GM21576 (cell line): ENCODE results near the gene YIPF3.
"Not testable (repeated sequence)": the region's sequence is repeated elsewhere in the genome, so short reads cannot be mapped to it uniquely, and the experiment has no call there.

Source experiments
- ATAC-seq: cut with Tn5 transposase; IDR thresholded peaks from one replicate; pipeline ENCODE4 v1.9.1; 2021; ENCODE audit warnings: mild to moderate bottlenecking, moderate library complexity; ENCODE audit not compliant: unreplicated experiment

The YIPF3 gene

DNA sequence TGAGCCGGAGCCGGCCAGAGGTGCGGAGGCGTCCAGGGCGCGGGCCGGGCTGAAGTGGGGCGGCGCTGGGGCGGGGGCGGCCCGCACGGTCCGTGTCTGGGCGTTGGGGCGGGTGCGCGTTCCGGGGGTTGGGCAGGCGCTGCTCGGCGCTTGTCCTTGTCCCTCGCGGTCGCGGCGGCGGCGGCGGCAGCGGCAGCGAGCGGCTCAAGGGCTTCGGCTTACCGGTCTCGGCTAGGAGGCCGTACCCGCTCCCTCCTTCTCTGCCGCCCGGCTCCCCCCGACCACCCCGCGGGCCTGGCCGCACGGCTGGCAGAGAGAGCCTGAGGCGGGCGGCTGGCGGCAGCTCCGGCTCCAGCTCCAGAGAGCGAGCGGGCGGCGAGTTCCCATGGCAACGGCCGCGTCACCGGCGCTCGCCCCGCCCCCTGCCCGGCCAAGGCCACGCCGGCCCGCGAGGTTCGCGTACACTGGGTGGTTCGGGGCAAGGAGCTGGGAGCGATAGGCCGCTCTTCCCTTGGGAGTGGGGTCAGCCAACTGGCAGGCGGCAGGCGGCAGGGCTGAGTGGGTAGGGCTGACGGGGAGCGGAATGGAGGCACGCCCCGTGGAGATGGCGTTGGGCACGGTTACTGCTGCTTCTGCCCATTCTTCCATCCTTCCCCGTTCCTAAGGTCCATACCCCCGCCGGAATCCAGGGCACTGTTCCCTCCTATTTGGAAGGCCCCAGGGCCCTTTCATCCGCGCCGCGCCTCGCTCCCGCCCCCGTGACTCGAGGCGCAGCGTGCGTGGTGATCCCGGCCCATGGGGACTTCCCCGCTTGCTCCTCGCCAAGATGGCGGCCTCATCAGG is 6.5 kb downstream of the YIPF3 start, which contains the start of gene LRRC73:
TSS of gene LRRC73 (minus strand) at position 363 of the 843 bp plus-strand sequence. CDS start 561 bp downstream, outside the sequence.
- peak; percentile 51 for ATAC-seq

DNA sequence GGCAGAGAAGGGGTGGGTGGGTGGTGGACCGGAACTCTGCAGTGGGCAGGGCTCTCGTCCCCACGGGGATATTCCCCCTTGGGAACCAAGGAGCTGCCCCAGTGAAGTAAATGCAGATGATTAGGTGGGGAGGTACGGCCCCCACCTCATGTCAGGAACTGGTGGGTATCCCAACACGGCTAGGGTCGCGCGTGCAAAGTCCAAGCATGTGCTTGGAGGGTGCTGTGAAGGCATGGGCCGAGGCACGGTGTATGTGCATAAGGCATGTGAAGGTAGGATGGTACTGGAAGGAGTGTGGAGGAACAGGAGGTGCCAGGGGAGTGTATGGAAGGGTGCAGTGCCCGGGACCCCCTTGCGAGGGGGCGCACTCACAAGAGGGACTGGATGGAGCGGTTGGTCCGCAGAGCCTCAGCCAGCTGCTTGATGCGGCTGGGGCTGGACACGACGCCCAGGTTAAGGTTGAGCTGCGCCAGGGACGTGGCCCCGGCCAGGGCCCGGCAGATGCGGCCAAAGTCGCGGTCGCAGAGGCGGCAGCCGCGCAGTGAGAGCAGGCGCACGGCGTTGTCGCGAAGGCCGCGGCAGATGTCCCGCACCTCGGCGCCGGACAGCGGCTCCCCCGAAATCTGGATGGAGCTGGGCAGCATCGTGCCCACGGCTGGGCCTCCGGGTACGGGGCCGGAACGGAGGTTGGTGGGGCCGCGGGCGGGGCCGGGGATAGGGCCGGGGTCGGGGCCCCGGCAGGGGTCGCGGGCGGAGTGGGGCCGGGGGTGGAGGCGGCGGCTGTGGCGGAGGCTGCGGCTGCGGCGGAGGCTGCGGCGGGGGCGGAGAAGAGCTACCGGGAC is 7.4 kb downstream of the YIPF3 start:
- ATAC-seq = no peak

DNA sequence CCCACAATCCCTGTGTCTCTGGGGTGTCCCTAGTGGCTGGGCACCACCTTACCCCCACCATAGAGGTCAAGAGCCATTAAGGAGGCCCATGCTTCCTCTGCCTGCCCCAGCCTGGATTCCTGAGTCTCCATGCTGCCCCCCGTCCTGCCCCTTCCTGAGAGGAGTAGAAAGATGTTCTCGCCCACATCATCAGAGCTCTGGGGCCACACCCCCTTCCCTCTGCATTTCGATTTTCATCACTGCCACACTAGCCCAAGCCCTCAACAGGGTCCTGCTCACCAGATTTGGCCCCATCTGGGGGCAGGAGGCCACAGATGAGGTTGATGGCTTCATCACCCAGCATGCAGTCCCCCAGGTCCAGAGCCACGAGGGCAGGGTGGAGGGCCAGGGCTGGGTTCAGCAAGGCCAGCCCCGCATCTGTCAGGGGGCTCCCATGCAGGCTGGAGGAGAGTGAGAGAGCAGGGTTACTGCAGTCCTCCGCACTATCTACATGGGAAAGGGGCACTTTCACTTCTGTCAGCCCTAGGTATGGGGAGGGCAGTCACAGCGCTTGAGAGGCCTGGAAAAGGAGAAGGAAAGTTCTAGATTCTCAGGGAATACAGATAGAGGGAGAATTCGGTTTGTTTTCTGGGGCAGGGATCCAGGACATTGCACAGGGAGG is 8.1 kb downstream of the YIPF3 start:
- no peak for ATAC-seq

DNA sequence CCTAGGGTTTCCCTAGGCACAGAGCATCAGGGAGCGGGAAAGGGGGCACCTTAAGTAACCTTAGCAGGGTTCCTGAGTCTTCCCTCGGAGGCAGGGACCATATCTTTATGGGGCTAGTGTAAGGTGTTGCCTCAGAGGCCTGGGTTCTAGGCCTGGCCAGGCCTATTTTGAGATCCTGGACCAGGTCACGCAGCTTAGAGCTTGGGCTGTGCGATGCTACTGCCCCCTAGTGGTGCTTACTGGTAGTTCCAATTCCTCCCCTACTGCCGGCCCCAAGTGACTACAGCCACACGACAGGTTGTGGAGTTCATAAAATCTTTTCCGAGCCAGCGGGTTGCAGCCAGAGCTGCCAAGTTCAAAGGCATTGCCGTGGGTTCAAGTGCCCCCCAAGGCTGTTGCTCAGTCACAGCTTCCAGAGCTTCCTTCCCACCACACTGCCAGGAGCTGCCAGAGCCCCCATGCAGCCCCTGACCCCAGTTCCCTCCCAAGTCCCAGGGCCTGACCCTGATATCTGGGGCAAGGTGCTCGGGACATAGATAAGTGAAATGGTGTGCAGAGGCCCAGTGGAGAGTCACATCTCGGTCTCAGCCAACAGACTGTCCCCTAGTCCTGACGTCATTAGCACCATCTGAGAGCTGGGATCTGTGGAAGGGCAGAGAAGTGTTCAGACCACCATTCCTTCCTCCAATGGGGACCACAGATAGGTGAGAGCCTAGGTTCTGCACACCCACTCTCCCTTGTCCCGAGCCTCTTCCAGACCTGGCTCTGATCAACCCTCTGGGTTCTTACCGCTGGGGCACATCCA is 9.9 kb downstream of the YIPF3 start:
- ATAC-seq = peak; percentile 54

DNA sequence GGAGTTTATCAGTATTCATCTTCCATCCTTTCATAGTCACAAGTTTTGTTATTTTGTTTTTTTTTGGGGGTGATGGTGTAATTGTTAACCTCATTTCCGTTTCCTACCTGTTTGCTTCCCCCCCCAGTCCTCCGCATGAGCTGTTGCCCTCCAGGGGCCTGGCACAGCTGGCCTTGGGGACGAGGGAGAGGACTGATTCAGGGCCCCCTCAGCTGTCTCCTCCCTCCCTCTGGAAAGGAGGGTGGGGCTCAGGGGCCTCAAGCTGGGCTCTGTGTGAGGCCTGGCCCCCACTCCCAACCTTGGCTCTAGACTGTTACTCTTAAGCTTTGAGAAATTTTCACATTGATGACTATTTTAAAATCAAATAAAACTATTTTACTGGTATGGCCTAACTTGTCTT is 10.6 kb downstream of the YIPF3 start:
- no peak for ATAC-seq

DNA sequence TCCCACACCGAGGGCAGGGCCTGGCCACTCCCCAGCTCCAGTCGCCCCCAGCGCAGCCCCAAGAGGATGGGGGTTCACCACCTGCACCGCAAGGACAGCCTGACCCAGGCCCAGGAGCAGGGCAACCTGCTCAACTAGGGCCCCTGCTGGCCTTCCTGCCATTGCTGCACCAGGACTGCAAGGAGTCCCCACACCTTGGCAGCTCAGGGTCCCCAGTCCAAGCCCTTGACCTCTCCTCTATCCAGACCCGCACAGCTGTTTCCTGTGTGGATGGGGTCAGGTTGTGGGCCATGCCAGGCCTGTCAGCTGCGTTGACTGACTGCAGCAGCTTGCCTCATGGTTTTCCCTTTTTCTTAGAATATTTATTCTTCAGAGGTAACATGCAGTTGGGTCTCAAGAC is 11.0 kb downstream of the YIPF3 start:
- no peak for ATAC-seq

DNA sequence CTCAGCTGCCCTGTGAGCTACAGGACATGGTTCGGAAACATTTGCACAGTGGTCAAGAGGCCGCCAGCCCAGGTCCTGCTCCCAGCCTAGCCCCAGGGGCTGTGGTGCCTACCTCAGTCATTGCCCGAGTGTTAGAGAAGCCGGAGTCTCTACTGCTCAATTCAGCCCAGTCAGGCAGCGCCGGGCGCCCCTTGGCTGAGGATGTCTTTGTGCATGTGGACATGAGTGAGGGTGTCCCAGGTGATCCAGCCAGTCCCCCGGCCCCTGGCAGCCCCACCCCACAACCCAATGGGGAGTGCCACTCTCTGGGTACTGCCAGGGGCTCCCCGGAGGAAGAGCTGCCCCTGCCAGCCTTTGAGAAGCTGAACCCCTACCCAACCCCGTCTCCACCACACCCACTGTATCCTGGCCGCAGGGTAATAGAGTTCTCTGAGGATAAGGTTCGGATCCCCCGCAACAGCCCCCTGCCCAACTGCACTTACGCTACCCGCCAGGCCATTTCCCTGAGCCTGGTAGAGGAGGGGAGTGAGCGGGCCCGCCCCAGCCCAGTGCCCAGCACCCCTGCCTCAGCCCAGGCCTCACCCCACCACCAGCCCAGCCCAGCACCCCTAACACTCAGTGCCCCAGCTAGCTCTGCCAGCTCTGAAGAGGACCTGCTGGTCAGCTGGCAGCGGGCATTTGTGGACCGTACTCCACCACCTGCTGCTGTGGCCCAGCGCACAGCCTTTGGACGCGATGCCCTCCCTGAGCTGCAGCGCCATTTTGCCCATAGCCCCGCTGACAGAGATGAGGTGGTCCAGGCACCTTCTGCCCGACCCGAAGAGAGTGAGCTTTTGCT is 11.8 kb downstream of the YIPF3 start:
- no peak for ATAC-seq

DNA sequence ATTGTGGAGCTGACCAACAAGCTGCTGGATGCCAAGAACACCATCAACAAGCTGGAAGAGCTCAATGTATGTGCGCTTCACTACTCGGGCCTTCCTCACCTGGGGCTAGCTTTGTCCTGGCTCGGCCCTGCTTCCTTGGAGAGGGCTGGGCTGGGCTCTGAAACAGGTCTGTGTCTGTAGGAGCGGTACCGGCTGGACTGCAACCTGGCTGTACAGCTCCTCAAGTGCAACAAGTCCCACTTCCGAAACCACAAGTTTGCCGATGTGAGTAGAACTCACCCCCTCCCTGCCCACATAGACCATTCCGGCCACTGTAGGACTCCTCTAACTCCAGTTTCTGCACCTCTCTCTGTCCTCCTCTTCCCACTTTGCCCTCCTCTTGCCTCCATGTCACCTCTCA is 13.3 kb downstream of the YIPF3 start:
- no peak for ATAC-seq

DNA sequence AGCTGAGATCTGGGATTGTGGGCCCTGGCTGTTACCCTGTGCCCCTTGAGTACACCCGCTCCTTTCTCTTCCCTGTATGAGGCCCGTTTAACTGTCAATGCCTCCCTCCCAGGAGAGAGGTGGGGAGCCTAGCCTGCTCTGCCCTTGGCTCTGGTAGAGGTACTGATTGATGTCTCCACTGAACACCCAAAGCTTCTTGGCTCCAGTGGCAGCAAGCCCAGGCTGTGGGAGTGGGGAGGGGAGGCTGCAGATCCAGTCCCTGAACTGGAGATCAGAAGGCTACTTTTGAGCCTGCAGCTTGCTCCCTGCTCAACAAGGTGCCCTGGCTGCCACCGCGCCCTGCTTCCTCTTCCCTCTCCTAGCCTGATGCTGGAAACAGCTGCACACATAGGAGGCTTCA is 14.1 kb downstream of the YIPF3 start:
- no peak for ATAC-seq

DNA sequence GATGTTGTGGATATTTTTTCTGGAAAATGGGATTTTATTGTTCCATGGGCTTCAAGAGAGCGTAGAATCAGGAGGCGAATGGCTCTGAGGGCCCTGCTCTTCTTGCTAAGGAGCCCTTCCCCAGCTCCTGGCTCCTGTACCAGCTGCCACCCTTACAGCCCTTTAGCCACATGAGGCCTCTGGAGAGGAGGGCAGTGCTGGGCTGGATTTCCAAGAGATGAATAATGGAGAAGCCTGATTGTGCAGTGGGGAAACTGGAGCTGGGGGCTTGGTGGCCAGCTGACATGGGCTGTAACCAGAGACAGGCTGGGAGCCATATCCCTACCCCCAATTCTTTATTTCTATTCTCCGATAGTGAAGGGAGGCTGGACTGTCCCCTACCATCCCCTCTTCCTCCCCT is 15.8 kb downstream of the YIPF3 start:
- no peak for ATAC-seq

DNA sequence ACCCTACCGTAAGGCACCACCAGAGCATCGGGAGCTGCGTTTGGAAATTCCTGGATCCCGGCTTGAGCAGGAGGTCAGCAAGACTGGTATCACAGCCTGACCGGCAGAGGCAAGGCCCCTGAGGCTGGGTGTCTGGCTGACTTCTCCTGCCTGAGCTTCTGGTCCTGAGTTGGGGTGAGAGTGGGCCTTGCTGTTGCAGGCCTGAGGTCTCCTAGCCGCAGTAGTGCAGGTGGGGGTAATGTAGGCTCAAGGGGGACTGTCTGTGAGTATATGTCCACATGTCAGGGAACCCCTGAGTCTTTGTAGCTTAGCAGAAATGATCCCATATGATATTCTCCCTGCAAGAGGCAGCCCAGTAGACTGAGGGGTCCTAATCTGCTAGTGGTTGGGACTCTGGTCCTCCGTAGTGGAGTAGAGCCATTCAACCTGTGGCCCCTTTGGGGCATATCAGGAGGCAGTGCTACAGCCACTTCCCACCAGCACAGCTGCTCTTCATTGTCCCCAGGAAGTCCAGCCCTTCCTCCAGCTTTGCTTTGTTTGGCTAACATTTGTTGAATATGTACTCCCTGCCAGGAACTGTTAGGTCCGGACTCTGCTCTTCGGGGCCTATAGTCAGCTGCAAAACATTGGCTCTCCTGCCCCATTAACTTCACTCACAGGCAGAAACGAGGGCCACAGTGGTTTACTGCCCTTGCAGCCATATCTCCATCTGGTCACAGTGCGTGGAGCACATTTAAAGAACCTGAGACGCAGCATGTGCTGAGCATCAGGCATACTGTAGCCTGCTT is 17.5 kb downstream of the YIPF3 start:
- no peak for ATAC-seq

DNA sequence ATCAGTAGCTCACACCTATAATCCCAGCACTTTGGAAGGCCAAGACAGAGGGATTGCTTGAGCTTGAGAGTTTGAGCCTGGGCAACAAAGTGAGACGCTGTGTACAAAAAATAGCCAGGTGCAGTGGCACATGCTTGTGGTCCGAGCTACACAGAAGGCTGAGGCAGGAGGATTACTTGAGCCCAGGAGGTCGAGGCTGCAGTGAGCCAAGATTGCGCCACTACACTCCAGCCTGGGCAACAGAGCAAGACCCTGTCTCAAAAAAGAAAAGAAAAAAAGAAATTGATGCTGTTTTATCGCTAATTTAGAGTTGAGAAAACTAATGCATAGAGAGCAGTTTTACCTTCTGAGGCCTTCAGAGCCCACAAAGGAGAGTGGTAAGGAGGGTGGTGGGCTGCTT is 18.4 kb downstream of the YIPF3 start:
- not testable (repeated sequence) for ATAC-seq

DNA sequence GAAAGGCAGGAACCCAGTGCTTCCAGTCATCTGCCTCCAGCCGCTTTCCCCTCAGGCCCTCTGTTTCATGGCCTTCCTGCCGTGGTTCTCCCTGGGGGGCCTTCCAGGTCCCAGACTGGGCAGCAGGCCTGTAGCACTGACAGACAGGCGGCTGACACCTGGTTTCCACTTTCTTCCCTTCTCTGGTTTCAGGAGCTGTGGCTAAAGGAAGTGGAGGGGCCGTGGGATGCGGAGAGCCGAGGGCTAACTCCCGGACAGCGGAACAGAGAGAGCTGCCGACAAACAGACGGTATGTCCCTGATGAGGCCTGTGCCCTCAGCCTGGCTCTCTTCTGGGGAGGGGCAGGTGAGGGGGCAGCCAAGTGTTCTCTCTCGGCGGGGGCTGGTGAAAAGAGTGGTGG is 19.0 kb downstream of the YIPF3 start:
- no peak for ATAC-seq

DNA sequence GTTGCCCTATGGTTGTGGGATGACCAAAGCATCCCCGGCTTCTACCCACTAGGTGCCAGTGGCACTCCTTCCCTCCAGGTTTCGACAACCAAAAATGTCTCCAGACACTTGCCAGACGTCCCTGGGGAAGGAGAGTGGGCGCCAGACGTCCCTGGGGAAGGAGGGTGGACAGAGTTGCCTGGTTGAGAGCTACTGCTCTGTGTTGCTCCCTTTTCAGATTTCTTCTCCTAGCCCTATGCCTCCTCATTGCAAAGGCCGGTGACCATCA is 19.7 kb downstream of the YIPF3 start:
- ATAC-seq = no peak

DNA sequence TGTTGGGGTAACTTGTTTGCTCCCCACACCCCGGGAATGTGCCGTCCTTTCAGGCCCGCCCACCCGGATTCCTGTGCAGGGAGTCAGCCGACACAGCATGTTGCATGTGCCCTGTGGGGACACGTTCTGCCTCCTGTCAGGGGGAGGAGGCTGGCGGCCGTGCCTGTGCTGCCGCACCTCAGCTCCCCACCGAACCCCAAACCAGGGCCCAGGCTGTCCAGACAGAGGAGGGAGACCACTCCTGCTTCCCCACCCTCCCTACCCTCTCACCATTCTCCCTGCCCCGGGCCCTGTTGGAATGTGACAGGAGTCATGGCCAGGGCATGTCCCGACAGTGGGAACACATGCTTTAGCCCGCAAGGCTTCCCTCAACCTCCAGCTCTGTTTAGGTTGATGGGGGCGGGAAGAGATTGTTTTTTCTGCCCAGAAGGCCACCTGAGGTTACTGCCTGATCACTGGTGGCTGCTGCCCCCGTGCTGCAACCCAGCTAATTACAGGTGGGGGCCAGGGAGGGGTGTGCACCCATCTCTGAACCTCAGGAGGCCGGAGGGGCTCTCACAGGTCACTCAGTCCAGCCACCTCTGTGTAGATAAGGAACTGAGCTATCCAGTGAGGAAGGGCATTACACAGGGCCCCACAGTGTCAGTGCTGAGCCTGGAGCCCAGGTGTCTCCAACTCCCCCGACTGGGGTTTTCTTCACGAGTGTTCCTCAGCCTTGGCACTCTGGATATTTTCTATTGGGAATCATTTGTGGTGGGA is 20.2 kb downstream of the YIPF3 start:
- ATAC-seq = no peak

DNA sequence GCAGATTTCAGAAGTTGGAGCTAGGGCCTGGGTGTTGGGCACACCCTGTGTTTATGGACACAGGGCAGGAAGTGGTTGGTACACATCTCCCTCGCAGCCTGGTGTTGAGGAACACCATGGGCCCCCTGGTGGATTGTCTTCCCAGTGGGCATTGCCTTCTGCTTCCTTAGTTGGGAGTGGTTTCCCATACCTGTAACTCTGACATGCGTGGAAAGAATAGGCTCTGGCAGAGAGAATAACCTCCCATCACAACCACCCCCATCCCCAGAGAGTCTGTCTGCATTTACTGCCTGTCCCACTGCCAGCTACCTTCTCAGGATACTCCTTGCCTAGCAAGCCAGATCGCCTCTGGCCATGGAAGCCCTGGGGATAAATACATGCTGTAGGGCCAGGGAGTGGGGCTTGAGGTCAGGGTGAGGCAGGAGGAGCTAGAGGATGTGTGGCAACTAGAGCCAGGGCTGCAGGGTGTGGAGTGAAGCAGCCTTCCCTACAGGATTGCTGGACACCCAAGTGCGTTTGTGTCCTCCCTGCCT is 21.3 kb downstream of the YIPF3 start:
- ATAC-seq = no peak

DNA sequence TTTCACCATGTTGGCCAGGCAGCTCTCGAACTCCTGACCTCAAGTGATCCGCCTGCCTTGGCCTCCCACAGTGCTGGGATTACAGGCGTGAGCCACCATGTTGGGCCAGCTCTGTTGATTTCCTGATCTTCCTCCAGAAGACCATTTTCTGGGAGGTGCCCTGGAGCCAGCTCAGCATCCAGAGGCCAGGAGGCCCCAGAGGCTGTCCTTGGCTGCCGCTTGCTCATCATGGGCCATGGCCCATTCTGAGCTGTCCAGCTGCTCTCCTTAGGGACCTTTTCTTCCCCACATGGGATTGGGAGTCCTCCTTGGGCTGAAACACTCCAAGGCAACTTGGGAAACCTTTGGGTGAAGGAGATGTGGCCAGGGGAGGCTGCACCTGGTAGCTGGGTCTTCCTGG is 22.0 kb downstream of the YIPF3 start:
- ATAC-seq = no peak

DNA sequence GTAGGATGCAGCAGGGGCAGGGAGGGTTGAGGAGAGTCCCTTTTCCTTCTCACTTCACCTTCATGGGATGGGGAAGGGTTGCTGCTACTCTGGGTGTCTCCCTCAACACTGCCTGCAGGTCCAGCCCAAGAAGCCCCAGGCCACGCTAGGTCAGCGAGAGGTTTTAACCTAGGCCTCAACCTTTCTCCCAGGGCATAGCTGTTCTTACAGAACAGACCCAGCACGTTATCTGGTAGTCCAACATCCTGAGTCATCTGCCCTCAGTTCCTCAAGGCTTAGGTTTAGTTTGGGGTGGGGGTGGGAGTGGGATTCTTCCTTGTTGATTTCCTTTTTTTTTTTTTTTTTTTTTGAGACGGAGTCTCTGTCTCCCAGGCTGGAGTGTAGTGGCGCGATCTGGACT is 22.4 kb downstream of the YIPF3 start:
- ATAC-seq = no peak
